GM21447 (cell line): ENCODE results near the gene TTC13.

ENCODE experiments used
- ATAC-seq: cut with Tn5 transposase; IDR thresholded peaks from one replicate; pipeline ENCODE4 v1.9.1; 2021; ENCODE audit not compliant: unreplicated experiment

Gene TTC13

DNA sequence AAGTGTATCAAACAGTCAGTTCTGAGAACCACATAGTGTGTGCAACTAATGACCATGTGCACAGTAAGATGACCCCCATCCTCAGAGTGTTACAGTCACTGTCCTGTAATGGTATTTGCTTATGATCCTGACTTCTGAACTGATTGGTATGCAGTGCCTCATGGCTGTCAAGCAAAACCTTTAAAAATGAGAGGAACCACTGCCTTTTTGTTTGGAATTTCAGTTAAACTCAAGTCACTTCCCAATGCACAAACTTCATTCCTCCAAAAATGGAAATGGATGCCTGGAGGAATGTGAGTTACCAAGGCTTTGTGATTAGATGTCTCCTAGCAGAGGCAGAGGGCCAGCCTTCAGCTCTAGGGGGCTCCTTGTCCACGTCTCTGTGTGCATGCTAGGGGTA is 120.8 kb downstream of the TTC13 start:
- no peak for ATAC-seq

- ATAC-seq, result no peak
Measured at GRCh38 chr1:230857077-230857476, 121.6 kb downstream of the TTC13 start.
